HG03060 (cell line): ENCODE data around the gene WSCD2.
"Not testable (repeated sequence)": the region's sequence is repeated elsewhere in the genome, so short reads cannot be mapped to it uniquely, and the experiment has no call there.

Experiments used
- ATAC-seq: cut with Tn5 transposase; IDR thresholded peaks from one replicate; pipeline ENCODE4 v1.9.1; 2021; ENCODE audit warnings: low read depth, moderate number of reproducible peaks; ENCODE audit not compliant: unreplicated experiment

The WSCD2 gene

GRCh38 chr12:108190529-108190928, 61.4 kb downstream of the WSCD2 start:
- no peak for ATAC-seq

- no peak for ATAC-seq
These were observed 62.0 kb downstream of the WSCD2 start for GRCh38 chr12:108191086-108191485.

- ATAC-seq = no peak
These were observed 62.9 kb downstream of the WSCD2 start for GRCh38 chr12:108191938-108192337.

GRCh38 chr12:108193493-108193892, 64.4 kb downstream of the WSCD2 start:
- ATAC-seq = no peak

- no peak for ATAC-seq
These were observed 64.8 kb downstream of the WSCD2 start for GRCh38 chr12:108193917-108194316.

GRCh38 chr12:108194585-108194984, 65.5 kb downstream of the WSCD2 start:
- no peak for ATAC-seq

- ATAC-seq = no peak
These were observed 67.2 kb downstream of the WSCD2 start for GRCh38 chr12:108196319-108196718.

- no peak for ATAC-seq
These were observed 67.8 kb downstream of the WSCD2 start for GRCh38 chr12:108196921-108197320.

GRCh38 chr12:108198043-108198442, 69.0 kb downstream of the WSCD2 start:
- no peak for ATAC-seq

GRCh38 chr12:108199106-108199505, 70.0 kb downstream of the WSCD2 start:
- ATAC-seq = no peak

- no peak for ATAC-seq
These were observed 72.7 kb downstream of the WSCD2 start for GRCh38 chr12:108201808-108202207.

GRCh38 chr12:108204117-108204987, 75.3 kb downstream of the WSCD2 start:
- ATAC-seq = no peak

- no peak for ATAC-seq
These were observed 76.8 kb downstream of the WSCD2 start for GRCh38 chr12:108205864-108206263.

- ATAC-seq = no peak
These were observed 79.0 kb downstream of the WSCD2 start for GRCh38 chr12:108207791-108208730.

- no peak for ATAC-seq
These were observed 80.9 kb downstream of the WSCD2 start for GRCh38 chr12:108210001-108210400.

GRCh38 chr12:108211157-108211556, 82.1 kb downstream of the WSCD2 start:
- no peak for ATAC-seq

GRCh38 chr12:108213871-108214445, 84.9 kb downstream of the WSCD2 start:
- ATAC-seq = no peak

GRCh38 chr12:108214486-108214885, 85.4 kb downstream of the WSCD2 start:
- no peak for ATAC-seq

GRCh38 chr12:108215458-108215857, 86.4 kb downstream of the WSCD2 start:
- no peak for ATAC-seq

GRCh38 chr12:108218921-108219320, 89.8 kb downstream of the WSCD2 start:
- no peak for ATAC-seq

GRCh38 chr12:108225101-108225500, 96.0 kb downstream of the WSCD2 start:
- not testable (repeated sequence) for ATAC-seq
